Measurements from ENCODE around the gene TWF2.

TWF2 gene

DNA sequence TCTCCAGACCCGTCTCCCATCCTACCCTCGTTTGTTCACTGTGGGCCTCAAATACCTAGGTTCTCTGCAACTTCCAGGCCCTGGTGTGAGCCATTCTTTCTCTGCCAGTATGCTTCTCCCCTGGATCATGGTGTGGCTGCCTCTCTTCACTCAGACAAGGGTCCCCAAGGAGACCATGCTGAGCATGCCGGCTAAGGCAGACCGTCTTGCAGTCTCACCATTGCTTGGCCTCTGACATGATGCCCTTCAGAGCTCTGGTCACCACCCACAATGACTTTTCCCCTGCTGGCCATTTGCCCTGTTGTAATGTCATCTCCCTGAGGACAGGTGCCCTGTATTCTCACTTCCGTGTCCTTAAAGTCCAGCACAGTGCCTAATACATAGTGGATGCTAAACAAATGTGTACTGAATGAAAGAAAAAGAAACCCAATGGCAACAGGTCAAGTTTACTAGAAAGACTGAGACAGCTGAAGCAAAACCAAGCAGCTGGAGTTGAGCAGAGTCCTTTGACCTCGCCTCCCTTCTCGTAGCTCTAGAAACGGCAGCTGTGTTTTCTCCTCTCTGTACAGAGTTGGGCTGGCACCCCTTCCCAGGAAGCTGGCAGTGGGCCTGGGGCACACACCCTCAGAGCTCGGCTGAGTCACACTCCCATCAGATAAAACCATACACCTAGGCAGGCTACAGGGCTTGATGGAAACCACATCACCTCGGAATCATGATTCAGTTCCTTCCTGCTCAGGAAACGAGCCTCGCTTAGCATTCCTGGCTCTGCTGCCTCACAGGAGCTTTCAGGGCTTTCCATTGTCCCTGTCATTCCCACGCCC is 22.2 kb downstream of the TWF2 start:
- no peak for TF ChIP-seq ZNF274 (IDR thresholded peaks at IDR 0.05; ENCODE audit: low read depth, low read length)
- no peak overlapping the region for H3K4me3 ChIP-seq (ENCODE audit: low read length)

DNA sequence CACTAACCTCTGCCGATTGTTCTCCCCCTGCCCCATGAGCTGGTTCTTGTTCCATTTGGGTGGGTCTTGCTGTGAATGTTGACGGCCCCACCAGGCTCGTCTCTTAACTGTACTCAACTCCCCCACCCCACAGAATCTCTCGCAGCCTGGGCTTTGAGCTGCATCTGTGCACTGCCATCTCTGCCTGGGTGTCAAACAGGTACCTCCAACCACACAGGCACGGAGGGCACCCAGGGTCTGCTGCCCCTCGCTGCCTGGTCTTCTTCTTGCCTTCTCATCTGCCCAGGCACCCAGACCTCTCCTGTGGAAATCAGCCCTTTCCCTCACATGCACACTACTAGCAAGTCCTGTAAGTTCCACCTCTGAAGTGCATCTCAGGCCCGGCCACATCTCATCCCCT is 23.6 kb downstream of the TWF2 start:
- H3K4me3 ChIP-seq (ENCODE audit: low read length) = no peak overlapping the region
- no peak for TF ChIP-seq ZNF274 (IDR thresholded peaks at IDR 0.05; ENCODE audit: low read depth, low read length)

DNA sequence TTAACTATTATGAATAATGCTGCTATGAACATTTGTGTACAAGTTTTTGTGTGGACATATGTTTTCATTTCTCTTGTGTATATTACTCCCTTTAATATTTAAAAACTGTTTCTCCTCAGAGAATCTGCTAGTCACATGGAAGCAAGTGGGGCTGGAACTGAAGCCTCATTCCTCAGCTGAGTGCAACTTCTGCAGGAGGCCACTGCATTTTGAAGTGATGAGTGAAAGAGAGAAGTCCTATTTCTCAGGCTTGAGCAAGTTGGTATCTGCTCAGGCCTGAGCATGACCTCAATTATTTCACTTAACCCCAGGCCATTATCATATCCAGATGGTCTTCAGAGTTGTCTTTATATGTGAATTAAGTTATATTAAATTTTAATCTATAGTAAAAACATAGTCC is 25.1 kb downstream of the TWF2 start:
- TF ChIP-seq ZNF274 (IDR thresholded peaks at IDR 0.05; ENCODE audit: low read depth, low read length) = no peak
- no peak overlapping the region for H3K4me3 ChIP-seq (ENCODE audit: low read length)

DNA sequence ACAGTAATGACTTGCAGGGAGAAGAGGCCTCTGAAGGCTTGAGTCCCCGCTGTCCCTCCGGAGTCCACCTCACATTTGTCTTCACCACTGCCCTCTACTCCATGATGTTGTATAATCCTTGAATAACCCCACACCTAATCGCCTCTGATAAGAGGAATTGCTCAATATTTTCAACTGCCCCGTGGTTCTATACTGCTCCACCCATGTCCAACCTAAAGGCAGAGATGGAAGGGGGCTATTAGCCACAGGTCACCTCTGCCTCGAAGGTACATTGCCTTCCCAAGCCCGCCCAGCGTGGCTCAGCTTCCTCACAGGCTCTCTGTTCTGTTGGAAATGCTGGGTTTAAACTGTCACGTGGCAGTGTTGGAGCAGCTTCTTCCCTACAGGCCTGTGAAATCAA is 26.0 kb downstream of the TWF2 start:
- H3K4me3 ChIP-seq (ENCODE audit: low read length) = no peak overlapping the region
- no peak for TF ChIP-seq ZNF274 (IDR thresholded peaks at IDR 0.05; ENCODE audit: low read depth, low read length)

DNA sequence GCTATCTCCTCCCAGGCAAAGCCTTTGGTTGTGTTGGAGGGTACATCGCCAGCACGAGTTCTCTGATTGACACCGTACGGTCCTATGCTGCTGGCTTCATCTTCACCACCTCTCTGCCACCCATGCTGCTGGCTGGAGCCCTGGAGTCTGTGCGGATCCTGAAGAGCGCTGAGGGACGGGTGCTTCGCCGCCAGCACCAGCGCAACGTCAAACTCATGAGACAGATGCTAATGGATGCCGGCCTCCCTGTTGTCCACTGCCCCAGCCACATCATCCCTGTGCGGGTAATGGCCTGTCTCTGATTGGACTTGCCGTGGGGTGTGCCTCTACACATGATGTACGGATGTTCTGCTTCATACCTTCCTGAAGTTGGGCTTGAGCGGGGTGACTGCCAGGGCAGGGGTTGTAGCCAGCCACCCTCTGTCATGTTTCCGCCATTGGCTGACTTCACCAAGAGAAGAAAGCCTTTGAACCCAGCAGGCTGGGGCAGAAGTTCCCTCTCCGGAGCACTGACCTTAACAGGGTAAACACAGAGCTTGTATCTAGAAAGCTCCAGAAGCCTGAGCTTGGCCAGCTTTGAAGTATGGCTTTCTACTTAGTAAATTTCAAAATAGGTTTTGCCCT is 27.6 kb downstream of the TWF2 start:
- TF ChIP-seq ZNF274 (IDR thresholded peaks at IDR 0.05; ENCODE audit: low read depth, low read length) = no peak

DNA sequence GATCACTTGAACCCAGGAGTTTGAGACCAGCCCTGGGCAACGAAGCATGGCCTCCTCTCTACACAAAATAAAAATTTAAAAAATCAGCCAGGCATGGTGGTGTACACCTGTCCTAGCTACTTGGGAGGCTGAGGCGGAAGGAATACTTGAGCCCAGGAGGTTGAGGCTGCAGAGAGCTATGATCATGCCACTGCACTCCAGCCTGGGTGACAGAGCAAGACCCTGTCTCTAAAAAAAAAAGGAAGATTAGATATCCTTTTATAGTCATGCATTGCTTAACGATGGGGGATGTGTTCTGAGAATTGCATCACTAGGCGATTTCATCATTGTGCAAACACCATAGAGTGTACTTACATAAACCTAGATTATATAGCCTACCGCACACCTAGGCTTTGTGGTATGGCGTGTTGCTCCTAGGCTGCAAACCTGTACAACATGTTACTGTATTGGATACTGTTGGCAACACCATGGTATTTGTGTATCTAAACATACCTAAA is 28.4 kb downstream of the TWF2 start:
- no peak for TF ChIP-seq ZNF274 (IDR thresholded peaks at IDR 0.05; ENCODE audit: low read depth, low read length)
- H3K4me3 ChIP-seq (ENCODE audit: low read length) = no peak overlapping the region

More for the DNA sequence above, 27.6 kb downstream of the TWF2 start:
- no peak overlapping the region for H3K4me3 ChIP-seq (ENCODE audit: low read length)

DNA sequence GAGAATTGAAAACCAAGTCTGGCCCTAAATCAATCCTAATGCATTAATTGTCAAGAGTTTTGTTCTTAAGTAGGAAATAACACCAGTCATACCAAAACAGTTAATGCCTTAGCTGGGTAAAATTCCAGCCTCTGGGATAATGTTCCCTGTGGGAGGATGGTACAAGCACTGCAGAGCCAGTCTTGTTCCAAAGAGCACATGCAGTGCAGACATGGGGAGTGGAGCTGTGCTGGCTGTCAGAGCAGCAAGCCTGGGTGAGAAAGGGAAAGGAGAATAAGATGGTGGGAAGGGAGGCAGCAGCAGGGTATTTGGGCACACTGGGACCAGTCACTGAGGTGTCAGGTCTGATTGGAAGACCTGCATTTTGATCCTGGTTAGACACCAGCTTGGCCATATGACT is 28.9 kb downstream of the TWF2 start:
- H3K4me3 ChIP-seq (ENCODE audit: low read length) = no peak overlapping the region
- TF ChIP-seq ZNF274 (IDR thresholded peaks at IDR 0.05; ENCODE audit: low read depth, low read length) = no peak

DNA sequence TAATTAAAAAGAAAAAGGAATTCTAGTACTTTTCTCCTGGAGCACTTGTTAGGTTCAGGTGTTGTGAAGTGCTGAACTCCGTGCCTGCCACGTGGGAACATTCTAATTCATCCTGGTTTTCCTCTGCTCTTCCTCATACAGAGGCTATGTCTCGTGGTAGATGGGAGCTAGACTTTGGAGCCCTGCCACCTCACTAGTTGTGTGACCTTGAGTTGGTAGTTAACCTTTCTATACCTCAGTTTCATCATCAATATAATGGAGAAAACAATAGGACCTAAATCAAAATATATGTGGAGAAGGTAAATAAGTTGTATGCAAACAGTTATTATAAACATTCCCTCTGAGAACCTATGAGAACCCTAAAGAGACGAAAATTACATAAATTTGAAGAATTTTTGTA is 30.4 kb downstream of the TWF2 start:
- TF ChIP-seq ZNF274 (IDR thresholded peaks at IDR 0.05; ENCODE audit: low read depth, low read length) = no peak
- H3K4me3 ChIP-seq (ENCODE audit: low read length) = no peak overlapping the region

DNA sequence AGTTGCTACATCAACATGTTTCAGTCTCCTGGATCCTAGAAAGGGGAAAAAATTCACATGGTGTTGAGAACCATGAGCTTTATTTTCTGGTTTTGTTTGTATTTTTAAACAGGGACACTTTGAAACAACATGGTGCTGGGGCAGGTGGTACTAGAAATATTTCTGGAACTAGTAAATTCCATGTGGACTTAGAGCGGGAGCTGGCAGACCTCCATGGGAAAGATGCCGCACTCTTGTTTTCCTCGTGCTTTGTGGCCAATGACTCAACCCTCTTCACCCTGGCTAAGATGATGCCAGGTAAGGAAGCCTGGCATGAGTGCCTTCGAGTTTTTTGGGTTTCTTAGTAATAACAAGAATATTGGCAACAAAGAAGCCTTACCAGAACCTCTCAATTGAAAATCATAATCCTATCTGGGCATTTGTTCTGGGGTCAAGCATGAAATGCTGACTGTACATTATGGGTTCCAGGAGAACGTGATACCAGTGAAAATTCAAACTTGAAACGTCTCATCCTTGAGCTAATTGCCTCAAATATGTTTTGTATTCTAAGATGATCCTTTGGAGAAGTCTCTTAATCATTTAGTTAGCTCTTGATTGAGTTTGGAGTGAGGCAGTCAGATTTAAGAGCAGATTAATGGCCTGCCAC is 33.1 kb downstream of the TWF2 start:
- TF ChIP-seq ZNF274 (IDR thresholded peaks at IDR 0.05; ENCODE audit: low read depth, low read length) = no peak

DNA sequence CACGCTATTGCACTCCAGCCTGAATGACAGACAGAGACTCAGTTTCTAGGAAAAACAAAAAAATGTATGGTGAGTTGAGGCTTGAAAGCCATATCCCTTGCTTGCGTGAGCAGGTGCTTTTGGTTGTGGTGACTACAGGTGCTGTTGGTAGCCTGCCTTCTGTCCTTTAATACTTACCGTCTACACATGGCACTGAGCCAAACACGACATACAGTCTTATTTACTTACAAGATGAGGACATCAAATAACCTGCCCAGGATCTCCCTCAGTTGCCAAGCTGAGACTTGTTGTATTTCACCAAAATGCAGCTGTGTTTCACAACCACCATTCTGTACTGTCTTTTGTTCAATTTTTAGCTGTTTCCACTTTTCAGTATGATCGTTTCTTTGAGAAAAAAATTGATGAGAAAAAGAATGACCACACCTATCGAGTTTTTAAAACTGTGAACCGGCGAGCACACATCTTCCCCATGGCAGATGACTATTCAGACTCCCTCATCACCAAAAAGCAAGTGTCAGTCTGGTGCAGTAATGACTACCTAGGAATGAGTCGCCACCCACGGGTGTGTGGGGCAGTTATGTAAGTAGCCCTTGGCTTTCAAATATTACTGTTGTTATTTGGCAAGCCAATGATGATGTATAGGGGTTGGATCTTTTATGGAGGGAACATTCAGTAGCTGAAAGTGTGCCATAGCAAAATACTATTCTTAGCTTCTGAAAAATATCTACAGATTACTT is 34.5 kb downstream of the TWF2 start:
- H3K4me3 ChIP-seq (ENCODE audit: low read length) = no peak overlapping the region
- TF ChIP-seq ZNF274 (IDR thresholded peaks at IDR 0.05; ENCODE audit: low read depth, low read length) = no peak

More for the DNA sequence above, 33.1 kb downstream of the TWF2 start:
- H3K4me3 ChIP-seq (ENCODE audit: low read length) = no peak overlapping the region

DNA sequence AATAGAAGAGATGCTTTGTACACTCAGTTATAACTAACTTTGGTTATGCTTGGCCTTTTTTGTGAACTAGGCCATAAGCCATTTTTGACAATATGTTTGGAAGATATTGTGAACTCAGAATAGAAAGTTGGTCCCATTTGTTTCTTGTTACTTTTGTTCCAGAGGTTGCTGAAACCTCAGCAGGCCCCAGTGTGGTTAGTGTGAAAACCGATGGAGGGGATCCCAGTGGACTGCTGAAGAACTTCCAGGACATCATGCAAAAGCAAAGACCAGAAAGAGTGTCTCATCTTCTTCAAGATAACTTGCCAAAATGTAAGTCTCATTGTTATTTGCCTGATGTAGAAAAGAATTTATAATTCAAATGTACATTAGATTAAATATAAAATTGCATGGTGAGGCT is 35.3 kb downstream of the TWF2 start:
- no peak overlapping the region for H3K4me3 ChIP-seq (ENCODE audit: low read length)
- no peak for TF ChIP-seq ZNF274 (IDR thresholded peaks at IDR 0.05; ENCODE audit: low read depth, low read length)

DNA sequence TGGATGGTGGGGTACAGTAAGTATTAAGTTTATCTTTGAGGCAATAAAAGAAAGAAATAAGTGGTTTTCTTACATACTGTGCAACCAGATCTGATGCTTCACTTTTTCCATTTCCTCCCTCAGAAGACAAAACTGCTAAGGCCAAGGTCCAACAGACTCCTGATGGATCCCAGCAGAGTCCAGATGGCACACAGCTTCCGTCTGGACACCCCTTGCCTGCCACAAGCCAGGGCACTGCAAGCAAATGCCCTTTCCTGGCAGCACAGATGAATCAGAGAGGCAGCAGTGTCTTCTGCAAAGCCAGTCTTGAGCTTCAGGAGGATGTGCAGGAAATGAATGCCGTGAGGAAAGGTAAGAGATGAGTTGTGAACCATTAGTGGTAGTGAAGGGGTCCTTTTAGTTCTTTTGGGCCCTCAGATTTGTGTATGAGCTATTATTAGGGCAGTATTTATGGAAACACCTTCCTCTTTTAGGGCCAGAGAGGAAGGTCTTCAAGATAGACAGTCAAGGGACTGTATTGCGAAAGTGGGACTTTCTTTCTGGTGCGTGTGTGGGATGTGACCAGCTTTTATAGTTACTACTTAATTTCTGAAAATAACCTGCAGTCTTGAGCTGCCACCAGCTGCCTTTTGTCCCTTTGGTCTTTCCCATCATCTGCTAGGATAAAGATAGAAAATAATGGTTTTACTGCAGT is 36.4 kb downstream of the TWF2 start:
- no peak for TF ChIP-seq ZNF274 (IDR thresholded peaks at IDR 0.05; ENCODE audit: low read depth, low read length)
- no peak overlapping the region for H3K4me3 ChIP-seq (ENCODE audit: low read length)

DNA sequence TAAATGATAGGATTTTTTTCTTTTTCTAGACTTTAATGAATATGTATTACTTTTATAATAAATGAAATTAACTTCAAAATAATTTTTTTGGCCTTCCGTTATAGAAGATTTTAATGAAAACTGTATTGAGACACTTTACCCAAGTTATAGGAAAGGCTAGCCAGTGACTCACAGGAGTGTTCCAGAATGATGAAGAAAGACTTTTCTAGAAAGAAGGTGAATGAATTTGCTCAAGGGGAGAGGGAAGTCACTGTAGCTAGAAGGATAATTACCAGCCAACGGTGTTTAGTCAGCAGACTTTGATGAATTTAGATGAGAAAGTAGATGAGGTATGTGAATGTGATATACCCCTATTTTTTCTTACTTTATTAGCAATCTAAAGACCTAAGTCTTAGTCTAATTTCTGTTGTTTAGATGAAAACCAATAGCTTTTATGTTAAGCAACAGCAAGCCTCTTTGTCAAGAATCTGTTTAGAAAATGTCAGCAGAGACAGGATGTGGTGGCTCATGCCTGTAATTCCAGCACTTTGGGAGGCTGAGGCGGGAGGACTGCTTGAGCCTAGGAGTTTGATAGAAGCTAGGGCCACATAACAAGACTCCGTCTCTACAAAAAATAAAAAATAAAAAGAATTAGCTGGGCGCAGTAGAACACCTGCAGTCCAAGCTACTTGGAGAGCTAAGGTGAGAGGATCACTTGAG is 37.8 kb downstream of the TWF2 start:
- no peak overlapping the region for H3K4me3 ChIP-seq (ENCODE audit: low read length)
- TF ChIP-seq ZNF274 (IDR thresholded peaks at IDR 0.05; ENCODE audit: low read depth, low read length) = no peak
